Measurements from ENCODE around the gene SSR1. TPM values are rescaled to one million over a fixed set of nuclear protein-coding genes. Genes with fewer than 3 reads are reported as not detected.
"Not testable (repeated sequence)": the region's sequence is repeated elsewhere in the genome, so short reads cannot be mapped to it uniquely, and the experiment has no call there.

Gene SSR1
- total and polyA plus RNA-seq, 2 of the 13 experiments (the other 11 are each of a cell fraction or from before 2014, with no cell fraction given), result 203 to 243 TPM

DNA sequence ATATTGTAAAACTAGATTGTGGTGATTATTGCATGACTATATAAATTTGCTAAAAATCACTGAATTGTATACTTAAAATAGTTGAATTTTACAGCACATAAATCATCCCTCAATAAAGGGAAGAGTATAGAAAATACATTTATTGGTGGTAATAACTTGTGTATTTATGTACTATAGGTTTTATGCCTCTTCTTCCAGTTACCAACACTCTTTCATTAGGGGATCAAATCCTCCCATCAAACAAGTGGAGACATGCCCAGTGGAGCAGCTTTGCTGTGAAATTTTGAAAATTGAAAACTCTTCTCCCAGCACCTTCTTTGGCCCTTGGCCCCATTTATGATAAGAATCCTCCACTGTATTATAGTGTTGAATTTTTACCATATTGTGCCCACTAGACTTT, 10.1 kb upstream of the SSR1 start (continued):
- no peak for TF ChIP-seq LCORL (IDR thresholded peaks at IDR 0.05)
- no peak for TF ChIP-seq LCORL (CRISPR knock-in tag; IDR thresholded peaks at IDR 0.05)
- TF ChIP-seq ZFP1 (CRISPR knock-in tag; IDR thresholded peaks at IDR 0.05), result no peak
- no peak for TF ChIP-seq REXO4 (CRISPR knock-in tag; IDR thresholded peaks at IDR 0.05; ENCODE audit: borderline replicate concordance)
- TF ChIP-seq RBM39 (IDR thresholded peaks at IDR 0.05; ENCODE audit: low read depth, low read length, poor library complexity, severe bottlenecking), result no peak
- TF ChIP-seq, protein P1, sequence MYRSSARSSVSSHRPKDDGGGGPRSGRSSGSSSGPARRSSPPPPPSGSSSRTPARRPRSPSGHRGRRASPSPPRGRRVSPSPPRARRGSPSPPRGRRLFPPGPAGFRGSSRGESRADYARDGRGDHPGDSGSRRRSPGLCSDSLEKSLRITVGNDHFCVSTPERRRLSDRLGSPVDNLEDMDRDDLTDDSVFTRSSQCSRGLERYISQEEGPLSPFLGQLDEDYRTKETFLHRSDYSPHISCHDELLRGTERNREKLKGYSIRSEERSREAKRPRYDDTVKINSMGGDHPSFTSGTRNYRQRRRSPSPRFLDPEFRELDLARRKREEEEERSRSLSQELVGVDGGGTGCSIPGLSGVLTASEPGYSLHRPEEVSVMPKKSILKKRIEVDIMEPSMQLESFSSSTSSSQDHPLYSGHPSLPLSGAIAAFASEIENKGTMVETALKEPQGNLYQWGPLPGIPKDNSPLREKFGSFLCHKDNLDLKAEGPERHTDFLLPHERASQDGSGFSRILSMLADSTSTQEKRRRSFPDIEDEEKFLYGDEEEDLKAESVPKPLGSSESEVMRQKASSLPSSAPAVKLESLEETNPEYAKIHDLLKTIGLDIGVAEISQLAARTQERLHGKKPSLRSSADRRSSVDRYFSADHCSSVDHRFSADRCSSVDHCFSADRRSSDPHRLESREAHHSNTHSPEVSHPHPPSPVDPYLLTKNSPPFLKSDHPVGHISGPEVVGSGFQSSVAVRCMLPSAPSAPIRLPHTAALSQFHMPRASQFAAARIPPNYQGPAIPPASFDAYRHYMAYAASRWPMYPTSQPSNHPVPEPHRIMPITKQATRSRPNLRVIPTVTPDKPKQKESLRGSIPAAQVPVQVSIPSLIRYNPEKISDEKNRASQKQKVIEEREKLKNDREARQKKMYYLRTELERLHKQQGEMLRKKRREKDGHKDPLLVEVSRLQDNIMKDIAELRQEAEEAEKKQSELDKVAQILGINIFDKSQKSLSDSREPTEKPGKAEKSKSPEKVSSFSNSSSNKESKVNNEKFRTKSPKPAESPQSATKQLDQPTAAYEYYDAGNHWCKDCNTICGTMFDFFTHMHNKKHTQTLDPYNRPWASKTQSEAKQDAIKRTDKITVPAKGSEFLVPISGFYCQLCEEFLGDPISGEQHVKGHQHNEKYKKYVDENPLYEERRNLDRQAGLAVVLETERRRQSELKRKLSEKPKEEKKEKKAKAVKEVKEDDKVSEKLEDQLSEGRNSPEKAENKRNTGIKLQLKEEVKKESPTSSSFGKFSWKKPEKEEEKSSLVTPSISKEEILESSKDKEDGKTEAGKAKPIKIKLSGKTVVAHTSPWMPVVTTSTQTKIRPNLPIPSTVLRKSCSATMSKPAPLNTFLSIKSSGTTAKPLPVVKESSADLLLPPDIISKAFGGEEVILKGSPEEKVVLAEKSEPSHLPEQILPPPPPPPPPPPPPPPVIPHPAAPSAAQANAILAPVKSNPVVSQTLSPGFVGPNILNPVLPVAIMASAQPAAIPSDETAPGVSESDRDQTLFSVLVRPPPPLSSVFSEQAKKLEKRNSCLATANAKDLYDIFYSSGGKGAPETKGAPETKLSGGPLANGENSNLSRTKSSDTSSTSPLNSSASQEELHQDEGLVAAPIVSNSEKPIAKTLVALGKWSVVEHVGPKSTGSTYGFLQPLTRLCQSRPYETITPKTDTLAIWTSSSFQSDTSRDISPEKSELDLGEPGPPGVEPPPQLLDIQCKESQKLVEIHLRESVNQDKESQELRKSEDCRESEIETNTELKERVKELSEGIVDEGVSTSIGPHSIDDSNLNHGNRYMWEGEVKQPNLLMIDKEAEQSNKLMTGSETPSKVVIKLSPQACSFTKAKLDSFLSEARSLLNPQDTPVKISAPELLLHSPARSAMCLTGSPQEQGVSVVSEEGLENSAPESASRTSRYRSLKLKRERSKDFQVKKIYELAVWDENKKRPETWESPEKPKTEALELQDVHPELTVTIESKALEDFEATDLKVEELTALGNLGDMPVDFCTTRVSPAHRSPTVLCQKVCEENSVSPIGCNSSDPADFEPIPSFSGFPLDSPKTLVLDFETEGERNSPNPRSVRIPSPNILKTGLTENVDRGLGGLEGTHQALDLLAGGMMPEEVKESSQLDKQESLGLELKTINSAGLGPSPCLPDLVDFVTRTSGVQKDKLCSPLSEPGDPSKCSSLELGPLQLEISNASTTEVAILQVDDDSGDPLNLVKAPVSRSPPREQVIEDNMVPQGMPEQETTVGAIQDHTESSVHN (CRISPR knock-in tag; IDR thresholded peaks at IDR 0.05), result no peak
- no peak for TF ChIP-seq TFE3 (CRISPR knock-in tag; IDR thresholded peaks at IDR 0.05)
- TF ChIP-seq, protein P2, sequence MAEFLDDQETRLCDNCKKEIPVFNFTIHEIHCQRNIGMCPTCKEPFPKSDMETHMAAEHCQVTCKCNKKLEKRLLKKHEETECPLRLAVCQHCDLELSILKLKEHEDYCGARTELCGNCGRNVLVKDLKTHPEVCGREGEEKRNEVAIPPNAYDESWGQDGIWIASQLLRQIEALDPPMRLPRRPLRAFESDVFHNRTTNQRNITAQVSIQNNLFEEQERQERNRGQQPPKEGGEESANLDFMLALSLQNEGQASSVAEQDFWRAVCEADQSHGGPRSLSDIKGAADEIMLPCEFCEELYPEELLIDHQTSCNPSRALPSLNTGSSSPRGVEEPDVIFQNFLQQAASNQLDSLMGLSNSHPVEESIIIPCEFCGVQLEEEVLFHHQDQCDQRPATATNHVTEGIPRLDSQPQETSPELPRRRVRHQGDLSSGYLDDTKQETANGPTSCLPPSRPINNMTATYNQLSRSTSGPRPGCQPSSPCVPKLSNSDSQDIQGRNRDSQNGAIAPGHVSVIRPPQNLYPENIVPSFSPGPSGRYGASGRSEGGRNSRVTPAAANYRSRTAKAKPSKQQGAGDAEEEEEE (CRISPR knock-in tag; IDR thresholded peaks at IDR 0.05; ENCODE audit: borderline replicate concordance), result no peak
- no peak for TF ChIP-seq ZKSCAN1 (IDR thresholded peaks at IDR 0.05; ENCODE audit: low read length)
- TF ChIP-seq KAT7 (CRISPR knock-in tag; IDR thresholded peaks at IDR 0.05; ENCODE audit: borderline replicate concordance), result no peak

DNA sequence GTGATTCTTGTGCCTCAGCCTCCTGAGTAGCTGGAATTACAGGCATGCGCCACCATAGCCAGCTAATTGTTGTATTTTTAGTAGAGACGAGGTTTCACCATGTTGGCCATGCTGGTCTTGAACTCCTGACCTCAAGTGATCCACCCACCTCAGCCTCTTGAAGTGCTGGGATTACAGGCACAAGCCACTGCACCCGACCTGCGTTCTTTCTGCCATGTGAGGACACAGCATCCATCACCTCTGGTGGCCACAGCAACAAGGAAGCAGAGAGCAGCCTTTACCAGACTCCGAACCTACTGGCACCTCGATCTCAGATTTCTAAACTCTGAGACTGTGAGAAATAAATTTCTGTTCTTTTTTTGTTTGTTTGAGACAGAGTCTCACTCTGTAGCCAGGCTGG, 8.9 kb upstream of the SSR1 start:
- 58% methylated on average over 6 of the region's 6 CpGs for whole genome bisulfite sequencing (ENCODE audit: low lambda C conversion rate)
- intact Hi-C loops (cut with micrococcal nuclease; ENCODE audit: unreplicated experiment); H3K4me3 ChIP-seq (replicated peaks in 1 of 3; ENCODE audit: insufficient read depth in 1 of 3, low read depth in 2 of 3, low read length in 3 of 3); H2AFZ ChIP-seq (ENCODE audit: low read length); H3K36me3 ChIP-seq (replicated peaks in 1 of 2; ENCODE audit: control insufficient read depth in 1 of 2, insufficient read depth in 2 of 2, low read length in 2 of 2); H3K79me2 ChIP-seq (ENCODE audit: insufficient read depth, low read length); DNase-seq (ENCODE audit: low spot score); H3K27me3 ChIP-seq (ENCODE audit: control insufficient read depth in 1 of 2, insufficient read depth in 2 of 2, low read length in 2 of 2); H3K4me2 ChIP-seq (ENCODE audit: low read depth, low read length); H4K20me1 ChIP-seq (ENCODE audit: insufficient read depth, low read length); H3K9ac ChIP-seq (ENCODE audit: insufficient read depth, low read depth, low read length); H3K9me3 ChIP-seq (ENCODE audit: low read length); CTCF ChIA-PET (ENCODE audit: low intra/inter-chr PET ratio, low total read pairs); H3K27ac ChIP-seq (ENCODE audit: extremely low read length, insufficient read depth, low read length); ATAC-seq; FAIRE-seq; POLR2A ChIA-PET; BruUV-seq (replicated peaks); in situ Hi-C loops (cut with HindIII; ENCODE audit: extremely low pct_ligation_motif_present, low pct_unique_long_range_greater_than_20kb): not testable (repeated sequence)
- peaks cover 19% of the 10 kb centered on the region for H3K4me1 ChIP-seq (ENCODE audit: insufficient read depth, low read length)
